CD8-positive, alpha-beta memory T cell (primary cell): ENCODE results near the gene SDE2. TPM values are rescaled to one million over a fixed set of nuclear protein-coding genes. Genes with fewer than 3 reads are reported as not detected.

ENCODE experiments used
- CTCF ChIA-PET: fragments of 350-600 bp; sonication (Branson Sonifier 250); formaldehyde crosslinking; loops from one replicate; lab custom pipeline; 2021; ENCODE audit warnings: antibody characterized with exemption; lab: Charles Lee
- POLR2A ChIA-PET: fragments of 350-600 bp; sonication (Branson Sonifier 250); formaldehyde crosslinking; loops from one replicate; lab custom pipeline; 2021; ENCODE audit warnings: antibody characterized with exemption; lab: Charles Lee
- DNase-seq, 5 donors: peaks; one replicate each; pipeline versions ENCODE4 v3.0.0 to v3.0.0-alpha.2; 2020 to 2022; ENCODE audit warnings: mixed read lengths in 1 of 5
- H3K27ac ChIP-seq: one replicate; pipeline ENCODE4 v1.7.0; 2013; ENCODE audit warnings: low read depth, mild to moderate bottlenecking, low read length, moderate library complexity
- H3K27me3 ChIP-seq: 2 replicates; pipeline ENCODE4 v1.7.0; 2013; ENCODE audit warnings: low read length, mild to moderate bottlenecking; ENCODE audit not compliant: insufficient read depth, poor library complexity, severe bottlenecking
- H3K36me3 ChIP-seq: 2 replicates; pipeline ENCODE4 v1.7.0; 2013; ENCODE audit warnings: mild to moderate bottlenecking, low read length, moderate library complexity; ENCODE audit not compliant: insufficient read depth
- H3K4me1 ChIP-seq: 2 replicates; pipeline ENCODE4 v1.7.0; 2013; ENCODE audit warnings: mild to moderate bottlenecking, low read length, moderate library complexity; ENCODE audit not compliant: insufficient read depth
- H3K4me3 ChIP-seq: 2 replicates; pipeline ENCODE4 v1.7.0; 2013; ENCODE audit warnings: mild to moderate bottlenecking, low read length
- H3K9me3 ChIP-seq: 2 replicates; pipeline ENCODE4 v1.7.0; 2013; ENCODE audit warnings: mild to moderate bottlenecking, low read length
- H3K27ac Mint-ChIP-seq, 8 donors: one replicate each; pipeline ENCODE4 v1.8.0; 2020 to 2021; ENCODE audit warnings: mixed read lengths in 8 of 8, mild to moderate bottlenecking in 6 of 8, inconsistent platforms in 3 of 8, moderate library complexity in 3 of 8
- H3K27me3 Mint-ChIP-seq, 2 donors: one replicate each; pipeline ENCODE4 v1.8.0; 2020 to 2021; ENCODE audit warnings: mixed read lengths in 2 of 2, mild to moderate bottlenecking in 1 of 2, moderate library complexity in 1 of 2
- H3K36me3 Mint-ChIP-seq, 3 donors: one replicate each; pipeline ENCODE4 v1.8.0; 2020 to 2021; ENCODE audit warnings: mixed read lengths in 3 of 3, inconsistent platforms in 1 of 3, mild to moderate bottlenecking in 1 of 3
- H3K4me1 Mint-ChIP-seq, 3 donors: one replicate each; pipeline ENCODE4 v1.8.0; 2020 to 2021; ENCODE audit warnings: mixed read lengths in 3 of 3, inconsistent platforms in 1 of 3, mild to moderate bottlenecking in 1 of 3
- H3K4me3 Mint-ChIP-seq, 7 donors: one replicate each; pipeline ENCODE4 v1.8.0; 2020 to 2021; ENCODE audit warnings: mixed read lengths in 7 of 7, mild to moderate bottlenecking in 6 of 7, moderate library complexity in 4 of 7, inconsistent platforms in 2 of 7
- H3K9me3 Mint-ChIP-seq, 5 donors: one replicate each; pipeline ENCODE4 v1.8.0; 2020 to 2022; ENCODE audit warnings: mixed read lengths in 5 of 5, mild to moderate bottlenecking in 3 of 5, moderate library complexity in 2 of 5, inconsistent platforms in 1 of 5
- polyA plus RNA-seq: library from polyadenylated mRNA; unstranded; fragments of 300-500 nt; fragmentation: Illumina TruSeq; gene quantifications from one replicate; pipeline ENCODE4 v1.2.3, GENCODE V29; 2021
- total RNA-seq, 2 experiments: library from RNA; stranded (reverse); gene quantifications; one replicate each; pipeline ENCODE4 v1.2.3, GENCODE V29; 2021

Gene SDE2
- total and polyA plus RNA-seq, 3 experiments from 2014 or later = 8.4 to 23.6 (median 23.4) TPM

GRCh38 chr1:225998560-225999226 is 450 bp downstream of the SDE2 start:
- Mint-ChIP-seq H3K27ac (peak overlapping the region; percentile 96 to 100 (median 100)), H3K36me3 (peaks cover 3 to 44% (median 13%) of the 10 kb centered on the region in 3 donors)
- CTCF ChIA-PET = interaction anchor here (0.8 to 3.5 kb wide), 5 partner anchors 11 to 66 kb away, joined by 3 to 33 read pairs (median 13); partner anchors contain the start of gene H3-3A

GRCh38 chr1:225996946-225997545 is 2.1 kb downstream of the SDE2 start:
- Histone ChIP-seq H3K27me3 (no peaks in the 10 kb centered on the region), H3K4me3 (no peak overlapping the region), H3K4me1 (peaks cover 58% of the 10 kb centered on the region), H3K9me3 (no peaks in the 10 kb centered on the region), H3K36me3 (peaks cover 29% of the 10 kb centered on the region), H3K27ac (peak overlapping the region; percentile 99)
- H3K9me3 Mint-ChIP-seq = no peaks in the 10 kb centered on the region
- ChIA-PET POLR2A (interaction anchor here (0.9 to 2.8 kb wide), 2 partner anchors 65 to 552 kb away, joined by 5 to 17 read pairs; partner anchors contain the start of gene H3-3A), CTCF (interaction anchor here (1.1 to 3.1 kb wide), 2 partner anchors 9 to 66 kb away, joined by 3 to 13 read pairs; partner anchors contain the start of gene H3-3A)
- peak overlapping the region; percentile 66 to 93 (median 76) for H3K27ac Mint-ChIP-seq
- peaks cover 3 to 60% (median 15%) of the 10 kb centered on the region in 3 donors for H3K36me3 Mint-ChIP-seq
- H3K27me3 Mint-ChIP-seq = peaks cover 0 to 1% of the 10 kb centered on the region in 2 donors
- peak in 1 of 5 donors; percentile 3 for DNase-seq
- H3K4me1 Mint-ChIP-seq = peaks cover 43 to 71% (median 68%) of the 10 kb centered on the region in 3 donors
- peak overlapping the region; percentile 43 to 100 (median 73) for H3K4me3 Mint-ChIP-seq

More at GRCh38 chr1:225998560-225999226, 450 bp downstream of the SDE2 start:
- Histone ChIP-seq H3K4me3 (peak overlapping the region; percentile 79), H3K27me3 (no peaks in the 10 kb centered on the region), H3K36me3 (peaks cover 18% of the 10 kb centered on the region), H3K27ac (peak overlapping the region; percentile 99), H3K9me3 (no peaks in the 10 kb centered on the region), H3K4me1 (peaks cover 75% of the 10 kb centered on the region)
- H3K9me3 Mint-ChIP-seq = no peaks in the 10 kb centered on the region
- H3K4me1 Mint-ChIP-seq = peaks cover 54 to 84% (median 80%) of the 10 kb centered on the region in 3 donors
- H3K27me3 Mint-ChIP-seq = peaks cover 0 to 1% of the 10 kb centered on the region in 2 donors
- POLR2A ChIA-PET = interaction anchor here (0.7 to 2.8 kb wide), 16 partner anchors 10 to 571 kb away, joined by 3 to 171 read pairs (median 6); partner anchors contain the start of genes H3-3A, LBR, PYCR2 and SRP9
- peak overlapping the region; percentile 98 to 100 (median 100) for H3K4me3 Mint-ChIP-seq
- no peak for DNase-seq

GRCh38 chr1:225995919-225996864 is 3.0 kb downstream of the SDE2 start:
- Histone ChIP-seq H3K27me3 (no peaks in the 10 kb centered on the region), H3K4me3 (no peak overlapping the region), H3K4me1 (peaks cover 55% of the 10 kb centered on the region), H3K27ac (peak overlapping the region; percentile 99), H3K36me3 (peaks cover 37% of the 10 kb centered on the region), H3K9me3 (no peaks in the 10 kb centered on the region)
- Mint-ChIP-seq H3K36me3 (peaks cover 3 to 68% (median 21%) of the 10 kb centered on the region in 3 donors), H3K4me3 (peak overlapping the region; percentile 42 to 85 (median 65)), H3K27me3 (peaks cover 0 to 1% of the 10 kb centered on the region in 2 donors), H3K9me3 (no peaks in the 10 kb centered on the region), H3K4me1 (peaks cover 43 to 72% (median 68%) of the 10 kb centered on the region in 3 donors), H3K27ac (peak overlapping the region; percentile 54 to 93 (median 83))
- ChIA-PET CTCF (interaction anchor here (0.7 to 3.1 kb wide), 3 partner anchors 8 to 69 kb away, joined by 3 to 13 read pairs (median 3); partner anchors contain the start of gene H3-3A), POLR2A (interaction anchor here (0.6 to 2.8 kb wide), 4 partner anchors 66 to 551 kb away, joined by 3 to 17 read pairs (median 4); partner anchors contain the start of gene H3-3A)
- DNase-seq = no peak

- peak overlapping the region in 5 of 7 donors; percentile 9 to 61 (median 34) for H3K4me3 Mint-ChIP-seq
Observed at GRCh38 chr1:225990705-225991464, 8.3 kb downstream of the SDE2 start.

GRCh38 chr1:225987491-225988316 is 11.4 kb downstream of the SDE2 start:
- peaks cover 28 to 41% (median 39%) of the 10 kb centered on the region in 3 donors for H3K4me1 Mint-ChIP-seq
- no peaks in the 10 kb centered on the region for H3K27me3 Mint-ChIP-seq
- CTCF ChIA-PET = interaction anchor here (0.7 to 3.2 kb wide), 18 partner anchors 9 to 525 kb away, joined by 3 to 13 read pairs (median 4); partner anchors contain the start of gene SRP9
- no peaks in the 10 kb centered on the region for H3K9me3 Mint-ChIP-seq
- H3K36me3 Mint-ChIP-seq = peaks cover 4 to 88% (median 22%) of the 10 kb centered on the region in 3 donors
- peaks cover 49% of the 10 kb centered on the region for H3K36me3 ChIP-seq
- POLR2A ChIA-PET = interaction anchor here (1.0 to 2.0 kb wide), 3 partner anchors 12 to 76 kb away, joined by 3 to 9 read pairs (median 4); partner anchors contain the start of gene SDE2
- peak in 1 of 5 donors; percentile 49 for DNase-seq
- H3K4me3 Mint-ChIP-seq = no peak overlapping the region
- H3K9me3 ChIP-seq = no peaks in the 10 kb centered on the region
- H3K27me3 ChIP-seq = no peaks in the 10 kb centered on the region
- peak overlapping the region in 4 of 8 donors; percentile 23 to 86 (median 58) for H3K27ac Mint-ChIP-seq
- no peak overlapping the region for H3K27ac ChIP-seq
- no peak overlapping the region for H3K4me3 ChIP-seq
- H3K4me1 ChIP-seq = peaks cover 15% of the 10 kb centered on the region

More at GRCh38 chr1:225990705-225991464, 8.3 kb downstream of the SDE2 start:
- Mint-ChIP-seq H3K27me3 (no peaks in the 10 kb centered on the region), H3K4me1 (peaks cover 29 to 54% (median 52%) of the 10 kb centered on the region in 3 donors), H3K9me3 (no peaks in the 10 kb centered on the region), H3K36me3 (peaks cover 3 to 94% (median 22%) of the 10 kb centered on the region in 3 donors), H3K27ac (peak overlapping the region; percentile 57 to 90 (median 82))
- POLR2A ChIA-PET = interaction anchor here (0.9 to 1.4 kb wide), 3 partner anchors 9 to 72 kb away, joined by 3 to 6 read pairs (median 5); partner anchors contain the start of gene H3-3A
- Histone ChIP-seq H3K27me3 (no peaks in the 10 kb centered on the region), H3K4me3 (no peak overlapping the region), H3K36me3 (peaks cover 53% of the 10 kb centered on the region), H3K9me3 (no peaks in the 10 kb centered on the region), H3K4me1 (peaks cover 24% of the 10 kb centered on the region), H3K27ac (no peak overlapping the region)
- DNase-seq = no peak
- CTCF ChIA-PET = interaction anchor here (0.9 to 1.9 kb wide), 5 partner anchors 9 to 518 kb away, joined by 3 to 5 read pairs (median 3); partner anchors contain the start of gene H3-3A

GRCh38 chr1:225981714-225982113 is 17.4 kb downstream of the SDE2 start:
- no peaks in the 10 kb centered on the region for H3K27me3 ChIP-seq
- no peak for DNase-seq
- POLR2A ChIA-PET = no interaction called here
- H3K4me1 ChIP-seq = peaks cover 4% of the 10 kb centered on the region
- no peak overlapping the region for H3K27ac ChIP-seq
- Mint-ChIP-seq H3K27me3 (no peaks in the 10 kb centered on the region), H3K9me3 (no peaks in the 10 kb centered on the region), H3K36me3 (peaks cover 12 to 74% (median 27%) of the 10 kb centered on the region in 3 donors), H3K4me3 (no peak overlapping the region), H3K4me1 (peaks cover 9 to 20% (median 10%) of the 10 kb centered on the region in 3 donors), H3K27ac (peak overlapping the region in 2 of 8 donors; percentile 29 to 59)
- H3K9me3 ChIP-seq = no peaks in the 10 kb centered on the region
- peaks cover 45% of the 10 kb centered on the region for H3K36me3 ChIP-seq
- CTCF ChIA-PET = interaction anchor here (2.3 kb wide), 1 partner anchor 507 kb away, joined by 5 read pairs; no protein-coding TSS in a partner anchor
- H3K4me3 ChIP-seq = no peak overlapping the region
